ENCODE results near the gene TMEM267.

TMEM267 gene

GRCh38 chr5:43483298-43484105 lies at the start of gene TMEM267:
TMEM267 (minus strand) TSS chr5:43483865; CDS start chr5:43453969, 29,896 bp downstream.
- Histone ChIP-seq H3K36me3 (no peaks in the 10 kb centered on the region), H3K4me3 (ENCODE audit: low read depth, low read length) (peak within 1 kb of the TSS; percentile 81), H3K27ac (peak within 1 kb of the TSS; percentile 91), H3K9me3 (ENCODE audit: severe bottlenecking) (no peaks in the 10 kb centered on the region), H3K27me3 (ENCODE audit: insufficient read depth, low read depth, severe bottlenecking) (no peaks in the 10 kb centered on the region)
- peak; percentile 92 for DNase-seq
- 0 out of 2 replicates have a peak, but pooled peaks have one; percentile 4 for TF ChIP-seq CTCF (IDR thresholded peaks at IDR 0.05; ENCODE audit: low read depth, low read length)

GRCh38 chr5:43530648-43531047 lies 47.0 kb upstream of the TMEM267 start:
- no peaks in the 10 kb centered on the region for H3K27me3 ChIP-seq (ENCODE audit: insufficient read depth, low read depth, severe bottlenecking)
- peaks cover 80% of the 10 kb centered on the region for H3K36me3 ChIP-seq
- no peak for DNase-seq
- H3K27ac ChIP-seq, result no peak overlapping the region
- H3K4me3 ChIP-seq (ENCODE audit: low read depth, low read length), result no peak overlapping the region
- TF ChIP-seq CTCF (IDR thresholded peaks at IDR 0.05; ENCODE audit: low read depth, low read length), result no peak
- H3K9me3 ChIP-seq (ENCODE audit: severe bottlenecking), result no peaks in the 10 kb centered on the region

GRCh38 chr5:43523662-43524072 lies 40.0 kb upstream of the TMEM267 start:
- H3K27me3 ChIP-seq (ENCODE audit: insufficient read depth, low read depth, severe bottlenecking), result no peaks in the 10 kb centered on the region
- TF ChIP-seq CTCF (IDR thresholded peaks at IDR 0.05; ENCODE audit: low read depth, low read length), result no peak
- no peaks in the 10 kb centered on the region for H3K9me3 ChIP-seq (ENCODE audit: severe bottlenecking)
- peaks cover 27% of the 10 kb centered on the region for H3K36me3 ChIP-seq
- H3K4me3 ChIP-seq (ENCODE audit: low read depth, low read length), result no peak overlapping the region
- H3K27ac ChIP-seq, result no peak overlapping the region
- no peak for DNase-seq

GRCh38 chr5:43520615-43521014 lies 37.0 kb upstream of the TMEM267 start:
- Histone ChIP-seq H3K27me3 (ENCODE audit: insufficient read depth, low read depth, severe bottlenecking) (no peaks in the 10 kb centered on the region), H3K27ac (no peak overlapping the region), H3K4me3 (ENCODE audit: low read depth, low read length) (no peak overlapping the region), H3K9me3 (ENCODE audit: severe bottlenecking) (no peaks in the 10 kb centered on the region), H3K36me3 (peaks cover 9% of the 10 kb centered on the region)
- no peak for DNase-seq
- TF ChIP-seq CTCF (IDR thresholded peaks at IDR 0.05; ENCODE audit: low read depth, low read length), result no peak

- Histone ChIP-seq H3K36me3 (no peaks in the 10 kb centered on the region; the same call in 1 of the 2 replicates), H3K27me3 (ENCODE audit: insufficient read depth, low read depth, severe bottlenecking) (no peaks in the 10 kb centered on the region), H3K27ac (peak overlapping the region; percentile 89), H3K4me3 (ENCODE audit: low read depth, low read length) (peak overlapping the region; percentile 95), H3K9me3 (ENCODE audit: severe bottlenecking) (no peaks in the 10 kb centered on the region)
- TF ChIP-seq CTCF (IDR thresholded peaks at IDR 0.05; ENCODE audit: low read depth, low read length), result no peak
- no peak for DNase-seq
Measured at GRCh38 chr5:43515678-43516048, 32.0 kb upstream of the TMEM267 start.
